Right atrium auricular region (tissue), 2 donors: ENCODE results near the gene OR2T33. TPM values are rescaled to one million over a fixed set of nuclear protein-coding genes. Genes with fewer than 3 reads are reported as not detected.
"Not testable (repeated sequence)": the region's sequence is repeated elsewhere in the genome, so short reads cannot be mapped to it uniquely, and the experiment has no call there.

Experiments
- DNase-seq: peaks from one replicate; pipeline ENCODE4 v3.0.0-alpha.2; 2019; ENCODE audit warnings: low spot score
- H3K27ac ChIP-seq, 2 donors: fragments of 200-600 bp; sonication (generic); 1 replicate in 1 of 2; 2 replicates in 1 of 2; pipeline ENCODE4 v1.5.1; 2016 to 2019
- H3K27me3 ChIP-seq, 2 donors: fragments of 200-600 bp; sonication (generic); one replicate each; pipeline versions ENCODE4 v1.5.1 to v1.6.0; 2017 to 2019
- H3K36me3 ChIP-seq: fragments of 200-600 bp; sonication (generic); one replicate; pipeline ENCODE4 v1.5.1; 2016
- H3K4me1 ChIP-seq, 2 donors: fragments of 200-600 bp; sonication (generic); one replicate each; pipeline versions ENCODE4 v1.5.1 to v1.6.0; 2017 to 2019
- H3K4me3 ChIP-seq, 2 donors: fragments of 200-600 bp; sonication (generic); 1 replicate in 1 of 2; 2 replicates in 1 of 2; pipeline ENCODE4 v1.5.1; 2017 to 2019; ENCODE audit warnings: mild to moderate bottlenecking in 1 of 2, moderate library complexity in 1 of 2
- H3K9me3 ChIP-seq, 2 donors: fragments of 200-600 bp; sonication (generic); one replicate each; pipeline ENCODE4 v1.5.1; 2019
- CTCF ChIP-seq, 2 donors: fragments of 200-600 bp; sonication (generic); IDR thresholded peaks; one replicate each; pipeline ENCODE4 v1.5.1; 2019; ENCODE audit warnings: antibody characterized with exemption in 2 of 2
- total RNA-seq, 2 donors: library from RNA; depleted of rRNA; stranded (reverse); fragments of >200 nt; gene quantifications; one replicate each; pipeline ENCODE4 v1.1.0, GENCODE V29; 2016

Gene OR2T33
- total RNA-seq, 2 donors from 2014 or later = not detected

DNA sequence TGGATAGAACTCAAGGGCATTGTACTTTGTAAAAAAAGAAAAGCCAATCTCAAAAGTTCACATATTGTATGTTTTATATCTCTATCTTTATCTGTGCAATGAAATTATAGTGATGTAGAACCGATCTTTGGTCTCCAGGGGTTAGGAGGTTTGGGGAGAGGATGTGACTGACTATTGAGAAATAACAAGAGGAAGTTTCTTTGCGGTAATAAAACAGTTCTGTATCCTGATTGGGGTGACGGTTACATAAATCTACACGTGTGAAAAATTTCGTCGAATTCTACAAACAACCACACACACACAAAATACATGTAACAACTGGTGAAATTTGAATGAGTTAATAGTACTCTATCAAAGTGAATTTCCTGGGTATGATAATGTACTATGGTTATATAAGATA is 10.6 kb upstream of the OR2T33 start:
- no peak for DNase-seq
- Histone ChIP-seq H3K4me3 (no peak overlapping the region), H3K4me1 (no peaks in the 10 kb centered on the region), H3K27me3 (no peaks in the 10 kb centered on the region), H3K9me3 (no peaks in the 10 kb centered on the region), H3K27ac (no peak overlapping the region), H3K36me3 (no peaks in the 10 kb centered on the region)
- TF ChIP-seq CTCF (IDR thresholded peaks at IDR 0.05) = no peak

- H3K36me3 ChIP-seq, DNase-seq, H3K4me1 ChIP-seq, H3K27ac ChIP-seq, H3K9me3 ChIP-seq, H3K27me3 ChIP-seq, H3K4me3 ChIP-seq: not testable (repeated sequence)
These were observed 4.6 kb downstream of the OR2T33 start for GRCh38 chr1:248273225-248273624.

DNA sequence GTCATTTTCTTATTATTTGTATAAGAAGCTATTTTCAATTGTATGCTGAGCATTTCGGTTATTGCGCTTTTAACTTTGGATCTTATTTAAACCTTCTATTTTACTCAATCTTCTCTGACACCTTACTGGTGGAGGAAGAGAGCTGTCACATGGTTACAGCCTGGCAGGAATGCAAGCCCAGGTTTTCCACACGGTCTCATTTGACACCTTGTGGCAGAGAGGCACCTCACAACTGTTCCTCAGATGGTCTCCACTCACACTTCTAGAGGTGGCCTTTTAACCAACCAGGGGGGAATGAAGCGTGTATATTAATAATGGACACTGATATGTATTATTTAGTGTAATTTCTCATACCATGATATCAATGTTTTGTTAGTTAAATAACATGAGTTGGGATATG is 9.6 kb downstream of the OR2T33 start:
- no peak for TF ChIP-seq CTCF (IDR thresholded peaks at IDR 0.05)
- no peak for DNase-seq
- H3K4me3 ChIP-seq = no peak overlapping the region
- no peaks in the 10 kb centered on the region for H3K27me3 ChIP-seq
- H3K27ac ChIP-seq = no peak overlapping the region
- no peaks in the 10 kb centered on the region for H3K4me1 ChIP-seq
- H3K9me3 ChIP-seq = no peaks in the 10 kb centered on the region
- H3K36me3 ChIP-seq = no peaks in the 10 kb centered on the region

- H3K27me3 ChIP-seq, H3K9me3 ChIP-seq: not testable (repeated sequence)
These were observed 18.5 kb downstream of the OR2T33 start for GRCh38 chr1:248259309-248259708.

GRCh38 chr1:248243204-248243603 is 34.6 kb downstream of the OR2T33 start:
- Histone ChIP-seq H3K27me3 (no peaks in the 10 kb centered on the region), H3K4me3 (no peak overlapping the region), H3K4me1 (no peaks in the 10 kb centered on the region), H3K27ac (no peak overlapping the region), H3K36me3 (no peaks in the 10 kb centered on the region), H3K9me3 (no peaks in the 10 kb centered on the region)
- TF ChIP-seq CTCF (IDR thresholded peaks at IDR 0.05) = peak in 1 of 2 donors; percentile 53
- DNase-seq = no peak

More at GRCh38 chr1:248259309-248259708, 18.5 kb downstream of the OR2T33 start:
- H3K4me1 ChIP-seq, H3K36me3 ChIP-seq, H3K27ac ChIP-seq, H3K4me3 ChIP-seq, DNase-seq: not testable (repeated sequence)

GRCh38 chr1:248239478-248239877 is 38.3 kb downstream of the OR2T33 start:
- Histone ChIP-seq H3K36me3 (no peaks in the 10 kb centered on the region), H3K9me3 (no peaks in the 10 kb centered on the region), H3K27me3 (no peaks in the 10 kb centered on the region), H3K27ac (no peak overlapping the region), H3K4me1 (no peaks in the 10 kb centered on the region), H3K4me3 (no peak overlapping the region)
- DNase-seq = no peak
- no peak for TF ChIP-seq CTCF (IDR thresholded peaks at IDR 0.05)

DNA sequence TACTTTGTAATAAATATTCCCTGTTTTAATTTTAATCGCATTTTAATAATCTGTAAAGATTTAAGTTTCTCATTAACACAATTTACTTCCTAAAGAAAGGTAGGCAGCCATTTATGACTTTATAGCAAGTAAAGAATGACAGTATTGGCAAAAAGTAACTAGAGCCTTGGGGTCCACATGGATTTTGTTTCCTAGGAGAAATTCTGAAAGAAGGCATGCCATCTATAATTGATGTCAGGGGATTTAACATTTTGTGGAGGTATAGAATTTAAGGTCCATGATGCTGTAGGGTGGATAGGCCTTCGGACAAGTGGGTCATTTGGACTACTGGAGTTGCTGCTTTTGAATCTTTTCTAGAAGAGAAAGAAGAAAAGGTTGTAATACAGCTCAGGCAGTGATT is 46.7 kb downstream of the OR2T33 start, which contains the start of gene OR2M4:
TSS of gene OR2M4 (plus strand) at position 301 of the 400 bp plus-strand sequence. CDS start 7,512 bp downstream, outside the sequence.
- no peak for DNase-seq
- no peak for TF ChIP-seq CTCF (IDR thresholded peaks at IDR 0.05)
- Histone ChIP-seq H3K4me1 (no peaks in the 10 kb centered on the region), H3K4me3 (no peak within 1 kb of the TSS), H3K36me3 (no peaks in the 10 kb centered on the region), H3K27me3 (no peaks in the 10 kb centered on the region), H3K27ac (no peak within 1 kb of the TSS), H3K9me3 (peaks cover 0 to 6% of the 10 kb centered on the region in 2 donors)
